NT2/D1 (cell line): Measurements from ENCODE around the gene GRIPAP1.

Experiments
- DNase-seq: peaks from one replicate; pipeline ENCODE4 v3.0.0-alpha.2; 2011; ENCODE audit warnings: low read depth, low spot score
- H3K27me3 ChIP-seq: 2 replicates; pipeline ENCODE4 v1.6.0; 2011; ENCODE audit warnings: mild to moderate bottlenecking; ENCODE audit not compliant: insufficient read length, insufficient read depth
- H3K36me3 ChIP-seq: 2 replicates; pipeline ENCODE4 v1.6.1; 2011; ENCODE audit warnings: mild to moderate bottlenecking, low read length, mixed read lengths; ENCODE audit not compliant: insufficient read depth, insufficient read length
- H3K4me1 ChIP-seq: 2 replicates; pipeline ENCODE4 v1.5.1; 2011; ENCODE audit not compliant: insufficient read depth, insufficient read length
- H3K4me3 ChIP-seq: 2 replicates; pipeline ENCODE4 v1.5.1; 2011; ENCODE audit warnings: low read depth; ENCODE audit not compliant: insufficient read length
- H3K9ac ChIP-seq: 2 replicates; pipeline ENCODE4 v1.6.0; 2011; ENCODE audit warnings: low read depth; ENCODE audit not compliant: insufficient read length
- H3K9me3 ChIP-seq: 2 replicates; pipeline ENCODE4 v1.5.1; 2011; ENCODE audit warnings: mild to moderate bottlenecking, low read length; ENCODE audit not compliant: insufficient read depth
- SUZ12 ChIP-seq: IDR thresholded peaks from 2 replicates; pipeline ENCODE4 v1.6.1; 2011; ENCODE audit not compliant: insufficient read length, insufficient read depth; ENCODE audit errors: extremely low read depth
- YY1 ChIP-seq: IDR thresholded peaks from 2 replicates; pipeline ENCODE4 v1.6.1; 2011; ENCODE audit not compliant: insufficient read length, insufficient read depth
- ZNF274 ChIP-seq: IDR thresholded peaks from 2 replicates; pipeline ENCODE4 v1.6.1; 2011; ENCODE audit warnings: mild to moderate bottlenecking, low read depth, low read length

Gene GRIPAP1

GRCh38 chrX:48939524-48940228 lies 62.4 kb downstream of the GRIPAP1 start:
- no peak for TF ChIP-seq ZNF274
- no peak for TF ChIP-seq YY1
- TF ChIP-seq SUZ12, result no peak
- no peak for DNase-seq
- Histone ChIP-seq H3K27me3 (no peaks in the 10 kb centered on the region), H3K9ac (no peak overlapping the region), H3K36me3 (peaks cover 71% of the 10 kb centered on the region), H3K4me3 (no peak overlapping the region), H3K9me3 (no peaks in the 10 kb centered on the region), H3K4me1 (peaks cover 13% of the 10 kb centered on the region)

GRCh38 chrX:48938721-48939425 lies 63.2 kb downstream of the GRIPAP1 start:
- Histone ChIP-seq H3K27me3 (no peaks in the 10 kb centered on the region), H3K9me3 (no peaks in the 10 kb centered on the region), H3K4me1 (peaks cover 13% of the 10 kb centered on the region), H3K4me3 (no peak overlapping the region), H3K36me3 (peaks cover 71% of the 10 kb centered on the region), H3K9ac (no peak overlapping the region)
- DNase-seq, result no peak
- no peak for TF ChIP-seq ZNF274

- Histone ChIP-seq H3K27me3 (no peaks in the 10 kb centered on the region), H3K4me1 (peaks cover 13% of the 10 kb centered on the region), H3K9me3 (no peaks in the 10 kb centered on the region), H3K4me3 (no peak overlapping the region), H3K9ac (peak overlapping the region; percentile 57), H3K36me3 (peaks cover 68% of the 10 kb centered on the region)
- DNase-seq, result no peak
- no peak for TF ChIP-seq ZNF274
- TF ChIP-seq SUZ12, result no peak
- no peak for TF ChIP-seq YY1
These were observed 64.8 kb downstream of the GRIPAP1 start for GRCh38 chrX:48937054-48937907.

GRCh38 chrX:48936429-48937053 lies 65.5 kb downstream of the GRIPAP1 start:
- Histone ChIP-seq H3K9me3 (no peaks in the 10 kb centered on the region), H3K9ac (peak overlapping the region; percentile 28), H3K36me3 (peaks cover 63% of the 10 kb centered on the region), H3K4me1 (peaks cover 11% of the 10 kb centered on the region), H3K27me3 (no peaks in the 10 kb centered on the region), H3K4me3 (no peak overlapping the region)
- DNase-seq, result no peak
- no peak for TF ChIP-seq YY1
- no peak for TF ChIP-seq ZNF274
- TF ChIP-seq SUZ12, result no peak

GRCh38 chrX:48935301-48935670 lies 66.8 kb downstream of the GRIPAP1 start:
- no peak overlapping the region for H3K4me3 ChIP-seq
- peaks cover 5% of the 10 kb centered on the region for H3K4me1 ChIP-seq
- H3K9ac ChIP-seq, result no peak overlapping the region
- no peaks in the 10 kb centered on the region for H3K9me3 ChIP-seq
- peaks cover 58% of the 10 kb centered on the region for H3K36me3 ChIP-seq
- no peaks in the 10 kb centered on the region for H3K27me3 ChIP-seq
- TF ChIP-seq SUZ12, result no peak
- TF ChIP-seq ZNF274, result no peak
- TF ChIP-seq YY1, result no peak
- DNase-seq, result no peak

GRCh38 chrX:48934581-48935300 lies 67.3 kb downstream of the GRIPAP1 start:
- no peak overlapping the region for H3K9ac ChIP-seq
- no peaks in the 10 kb centered on the region for H3K9me3 ChIP-seq
- TF ChIP-seq YY1, result no peak
- TF ChIP-seq SUZ12, result no peak
- TF ChIP-seq ZNF274, result no peak
- H3K27me3 ChIP-seq, result no peaks in the 10 kb centered on the region
- H3K36me3 ChIP-seq, result peaks cover 56% of the 10 kb centered on the region
- peaks cover 5% of the 10 kb centered on the region for H3K4me1 ChIP-seq
- no peak for DNase-seq
- no peak overlapping the region for H3K4me3 ChIP-seq
